ENCODE data around the gene TMEM37. TPM values are rescaled to one million over a fixed set of nuclear protein-coding genes. Genes with fewer than 3 reads are reported as not detected.

Gene TMEM37
- total and polyA plus RNA-seq, 2 of the 8 experiments (the other 6 are each of a cell fraction or from before 2014, with no cell fraction given), result 11.0 to 16.2 TPM

DNA sequence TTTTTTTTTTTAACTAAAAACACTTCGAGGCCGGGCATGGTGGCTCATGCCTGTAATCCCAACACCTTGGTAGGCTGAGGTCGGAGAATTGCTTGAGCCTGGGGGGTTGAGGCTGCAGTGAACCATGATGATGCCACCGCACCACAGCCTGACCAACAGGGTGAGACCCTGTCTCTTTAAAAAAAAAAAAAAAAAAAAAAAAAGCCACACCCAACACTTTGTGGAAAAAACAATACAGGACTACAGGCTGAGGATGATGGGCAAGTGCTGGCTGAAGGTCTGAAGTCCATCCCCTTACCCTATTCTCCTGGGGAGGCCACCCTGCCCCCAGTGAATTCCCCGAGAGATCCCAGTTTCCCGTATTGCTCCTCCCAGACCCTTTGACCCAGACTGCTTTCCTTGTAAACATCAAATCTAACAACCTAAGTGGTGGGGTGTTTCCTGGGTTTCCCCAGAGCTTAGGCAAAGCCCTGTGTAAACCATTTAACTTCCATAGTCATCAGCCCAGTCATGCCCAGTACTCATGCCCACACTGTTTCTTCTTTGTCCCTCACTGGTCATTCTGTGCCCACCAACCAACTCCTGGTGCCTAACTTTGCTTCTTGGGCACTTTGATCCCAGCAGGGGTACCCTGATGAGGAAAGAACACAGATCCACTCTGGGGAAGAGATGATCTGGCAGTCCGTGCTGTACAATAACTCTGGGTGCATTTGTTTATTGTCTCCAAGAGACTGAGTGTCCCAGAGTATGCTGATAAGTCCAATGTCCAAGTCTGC lies 5.8 kb upstream of the TMEM37 start:
- Histone ChIP-seq H2BK15ac (ENCODE audit: low read length) (no peak overlapping the region), H3K4ac (replicated peaks; ENCODE audit: insufficient read length, low read depth, low read length) (no peak overlapping the region), H3K36me3 (ENCODE audit: control insufficient read depth in 2 of 4, insufficient read depth in 4 of 4, low read length in 3 of 4) (no peaks in the 10 kb centered on the region), H2BK5ac (ENCODE audit: low read depth, low read length) (no peak overlapping the region), H2BK12ac (ENCODE audit: low read depth, low read length) (no peak overlapping the region; the same call in 1 of the 2 replicates), H3K4me3 (ENCODE audit: extremely low read depth in 1 of 4, insufficient read depth in 2 of 4, low read depth in 3 of 4, low read length in 4 of 4) (no peak overlapping the region), H2BK120ac (replicated peaks; ENCODE audit: low read depth, low read length) (no peak overlapping the region), H3K4me1 (replicated peaks in 1 of 4; ENCODE audit: control insufficient read depth in 3 of 4, insufficient read depth in 4 of 4, low read length in 3 of 4) (peaks cover 0 to 8% (median 0%) of the 10 kb centered on the region in 4 experiments; a peak in 4 of 7 replicates), H3K79me2 (ENCODE audit: control insufficient read depth in 1 of 2, insufficient read depth in 2 of 2, low read length in 2 of 2) (no peaks in the 10 kb centered on the region), H3K18ac (ENCODE audit: extremely low read depth, low read length) (no peak overlapping the region), H4K8ac (ENCODE audit: extremely low read depth, insufficient read depth, low read length) (no peak overlapping the region), H3K14ac (ENCODE audit: insufficient read length) (no peak overlapping the region), H3K27me3 (replicated peaks in 1 of 4; ENCODE audit: control insufficient read depth in 3 of 4, extremely low read depth in 1 of 4, insufficient read depth in 3 of 4, low read length in 3 of 4) (peaks cover 0 to 3% (median 1%) of the 10 kb centered on the region in 4 experiments; a peak in 6 of 7 replicates), H3K9ac (replicated peaks in 1 of 4; ENCODE audit: extremely low read depth in 1 of 4, low read depth in 3 of 4, low read length in 3 of 4) (no peak overlapping the region), H2AK5ac (ENCODE audit: low read depth, low read length) (no peak overlapping the region), H4K5ac (ENCODE audit: insufficient read length, low read depth, low read length) (no peak overlapping the region), H2BK20ac (ENCODE audit: low read length) (no peak overlapping the region), H2AFZ (ENCODE audit: low read length) (no peak overlapping the region), H3K56ac (replicated peaks; ENCODE audit: insufficient read length, low read depth, low read length) (no peak overlapping the region), H3K27ac (ENCODE audit: low read depth, low read length) (no peak overlapping the region), H3K79me1 (ENCODE audit: low read depth, low read length) (no peaks in the 10 kb centered on the region), H3K4me2 (ENCODE audit: insufficient read depth in 1 of 2, low read depth in 2 of 2, low read length in 2 of 2) (no peak overlapping the region), H4K91ac (replicated peaks; ENCODE audit: insufficient read length, low read length) (no peak overlapping the region), H3K23ac (ENCODE audit: insufficient read length) (no peak overlapping the region), H3K23me2 (ENCODE audit: low read depth, low read length) (0 out of 2 replicates have a peak, but pooled peaks cover 1% of the 10 kb centered on the region), H4K20me1 (replicated peaks in 1 of 2; ENCODE audit: control insufficient read depth in 1 of 2, insufficient read depth in 2 of 2, low read length in 2 of 2) (no peaks in the 10 kb centered on the region), H3K9me3 (ENCODE audit: insufficient read depth in 2 of 2, low read depth in 1 of 2, low read length in 1 of 2) (peaks cover 8 to 13% of the 10 kb centered on the region in 2 experiments; a peak in 3 of 4 replicates)
- FAIRE-seq (no peak), DNase-seq (ENCODE audit: low read depth in 1 of 2, low spot score in 2 of 2) (no peak)
- WGBS, 2 experiments (ENCODE audit: extremely low coverage in 1 of 2, insufficient coverage in 1 of 2, insufficient read length in 1 of 2, insufficient replicate concordance in 2 of 2, low coverage in 1 of 2, low lambda C conversion rate in 2 of 2, missing lambda C conversion rate in 1 of 2), result 77% methylated on average over 4 of the region's 7 CpGs; no CpG with 5 or more reads in 1 of the 2 experiments
- ChIA-PET POLR2A (ENCODE audit: partially characterized antibody) (no interaction called here), CTCF (ENCODE audit: partially characterized antibody) (no interaction called here)
- no peak for TF ChIP-seq KDM5A (IDR thresholded peaks at IDR 0.05; ENCODE audit: low read length)
- no peak for TF ChIP-seq SP1 (IDR thresholded peaks at IDR 0.05; ENCODE audit: low read depth, low read length)
- TF ChIP-seq BCL11A (IDR thresholded peaks at IDR 0.05; ENCODE audit: low read depth in 2 of 2, low read length in 2 of 2), result no peak
- TF ChIP-seq CHD2 (IDR thresholded peaks at IDR 0.05; ENCODE audit: low read length), result no peak
- TF ChIP-seq, protein P1, sequence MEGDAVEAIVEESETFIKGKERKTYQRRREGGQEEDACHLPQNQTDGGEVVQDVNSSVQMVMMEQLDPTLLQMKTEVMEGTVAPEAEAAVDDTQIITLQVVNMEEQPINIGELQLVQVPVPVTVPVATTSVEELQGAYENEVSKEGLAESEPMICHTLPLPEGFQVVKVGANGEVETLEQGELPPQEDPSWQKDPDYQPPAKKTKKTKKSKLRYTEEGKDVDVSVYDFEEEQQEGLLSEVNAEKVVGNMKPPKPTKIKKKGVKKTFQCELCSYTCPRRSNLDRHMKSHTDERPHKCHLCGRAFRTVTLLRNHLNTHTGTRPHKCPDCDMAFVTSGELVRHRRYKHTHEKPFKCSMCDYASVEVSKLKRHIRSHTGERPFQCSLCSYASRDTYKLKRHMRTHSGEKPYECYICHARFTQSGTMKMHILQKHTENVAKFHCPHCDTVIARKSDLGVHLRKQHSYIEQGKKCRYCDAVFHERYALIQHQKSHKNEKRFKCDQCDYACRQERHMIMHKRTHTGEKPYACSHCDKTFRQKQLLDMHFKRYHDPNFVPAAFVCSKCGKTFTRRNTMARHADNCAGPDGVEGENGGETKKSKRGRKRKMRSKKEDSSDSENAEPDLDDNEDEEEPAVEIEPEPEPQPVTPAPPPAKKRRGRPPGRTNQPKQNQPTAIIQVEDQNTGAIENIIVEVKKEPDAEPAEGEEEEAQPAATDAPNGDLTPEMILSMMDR (IDR thresholded peaks at IDR 0.05; ENCODE audit: control extremely low read depth in 1 of 3, insufficient read depth in 1 of 3, low read depth in 1 of 3, low read length in 3 of 3), result no peak
- no peak for TF ChIP-seq CEBPB (IDR thresholded peaks at IDR 0.05; ENCODE audit: low read depth, low read length)
- TF ChIP-seq SRF (IDR thresholded peaks at IDR 0.05; ENCODE audit: low read depth, low read length), result no peak
- TF ChIP-seq FOSL1 (IDR thresholded peaks at IDR 0.05; ENCODE audit: insufficient read depth, low read depth, low read length), result no peak
- TF ChIP-seq CREB1 (IDR thresholded peaks at IDR 0.05), result no peak
- no peak for TF ChIP-seq JUN (IDR thresholded peaks at IDR 0.05; ENCODE audit: low read depth, low read length)
- TF ChIP-seq TCF12 (IDR thresholded peaks at IDR 0.05; ENCODE audit: low read depth, low read length), result no peak
